HG02970 (cell line): ENCODE measurements around the gene ZNF189.
"Not testable (repeated sequence)": the region's sequence is repeated elsewhere in the genome, so short reads cannot be mapped to it uniquely, and the experiment has no call there.

Experiments used
- ATAC-seq: cut with Tn5 transposase; IDR thresholded peaks from one replicate; pipeline ENCODE4 v1.9.1; 2021; ENCODE audit warnings: mild to moderate bottlenecking, moderate library complexity, moderate number of reproducible peaks; ENCODE audit not compliant: unreplicated experiment, low FRiP score

ZNF189 gene

GRCh38 chr9:101376111-101376848 lies 22.4 kb upstream of the ZNF189 start:
- no peak for ATAC-seq

DNA sequence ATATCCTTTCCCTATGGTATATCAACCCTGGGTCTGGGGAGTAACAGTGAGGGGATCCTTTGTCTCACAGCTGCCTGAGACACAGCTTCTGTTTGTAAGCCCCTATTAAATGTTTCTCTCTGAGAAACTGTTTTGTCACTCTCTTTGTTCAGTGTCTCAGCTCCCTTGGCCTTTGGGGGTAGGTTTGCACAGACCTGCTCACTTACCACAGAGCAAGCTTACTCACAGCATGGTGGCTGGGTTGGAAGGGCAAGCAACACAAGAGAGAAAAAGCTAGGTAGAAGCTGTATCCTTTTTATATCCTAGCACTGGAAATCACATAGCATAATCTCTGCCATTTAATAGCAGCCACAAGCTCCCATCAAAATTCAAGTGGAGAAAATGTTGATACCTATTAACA lies 18.4 kb upstream of the ZNF189 start:
- no peak for ATAC-seq

GRCh38 chr9:101381118-101381517 lies 17.5 kb upstream of the ZNF189 start:
- ATAC-seq, result no peak

DNA sequence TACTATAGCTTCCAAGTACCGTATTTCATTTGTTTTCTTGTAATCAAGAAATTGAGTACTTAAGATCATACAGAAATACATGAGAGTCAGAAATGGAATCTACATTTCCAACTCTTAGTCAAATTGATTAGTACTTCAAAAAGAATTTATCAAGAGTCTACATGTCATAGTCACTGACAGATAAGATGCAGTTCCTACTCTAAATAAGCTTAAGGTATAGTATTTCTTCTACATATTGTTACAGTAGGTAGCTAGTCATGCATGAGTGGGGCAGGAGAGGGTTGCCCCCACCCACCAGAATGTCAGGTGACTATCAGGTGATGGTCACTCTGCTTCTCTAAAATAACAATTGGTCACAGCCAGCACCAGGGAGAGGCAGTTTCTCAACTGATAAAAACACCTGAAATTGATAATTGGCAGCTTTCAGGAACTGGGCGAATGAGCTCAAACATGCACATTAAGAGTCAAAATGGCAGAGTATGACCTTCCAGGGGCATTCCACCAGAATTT lies 16.8 kb upstream of the ZNF189 start:
- no peak for ATAC-seq

GRCh38 chr9:101383361-101383760 lies 15.3 kb upstream of the ZNF189 start:
- ATAC-seq, result no peak

DNA sequence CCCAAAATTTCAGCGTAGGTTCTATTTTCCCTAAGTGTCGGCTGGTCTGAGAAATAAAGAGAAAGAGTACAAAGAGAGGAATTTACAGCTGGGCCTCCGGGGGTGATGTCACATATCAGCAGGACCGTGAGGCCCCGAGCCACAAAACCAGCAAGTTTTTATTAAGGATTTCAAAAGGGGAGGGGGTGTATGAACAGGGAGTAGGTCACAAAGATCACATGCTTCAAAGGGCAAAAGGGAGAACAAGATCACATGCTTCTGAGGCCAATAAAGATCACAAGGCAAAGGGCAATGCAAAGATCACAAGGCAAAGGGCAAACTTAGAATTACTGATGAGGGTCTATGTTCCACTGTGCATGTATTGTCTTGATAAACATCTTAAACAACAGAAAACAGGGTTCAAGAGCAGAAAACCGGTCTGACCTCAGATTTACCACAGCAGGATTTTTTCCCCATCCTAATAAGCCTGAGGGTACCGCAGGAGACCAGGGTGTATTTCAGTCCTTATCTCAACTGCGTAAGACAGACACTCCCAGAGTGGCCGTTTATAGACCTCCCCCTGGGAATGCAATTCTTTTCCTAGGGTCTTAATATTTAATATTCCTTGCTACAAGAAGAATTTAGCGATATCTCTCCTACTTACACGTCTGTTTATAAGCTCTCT lies 13.6 kb upstream of the ZNF189 start, which contains the start of gene BAAT:
TSS of gene BAAT (minus strand) at position 134 of the 664 bp plus-strand sequence. CDS start 13,602 bp downstream, outside the sequence.
- ATAC-seq, result not testable (repeated sequence)

DNA sequence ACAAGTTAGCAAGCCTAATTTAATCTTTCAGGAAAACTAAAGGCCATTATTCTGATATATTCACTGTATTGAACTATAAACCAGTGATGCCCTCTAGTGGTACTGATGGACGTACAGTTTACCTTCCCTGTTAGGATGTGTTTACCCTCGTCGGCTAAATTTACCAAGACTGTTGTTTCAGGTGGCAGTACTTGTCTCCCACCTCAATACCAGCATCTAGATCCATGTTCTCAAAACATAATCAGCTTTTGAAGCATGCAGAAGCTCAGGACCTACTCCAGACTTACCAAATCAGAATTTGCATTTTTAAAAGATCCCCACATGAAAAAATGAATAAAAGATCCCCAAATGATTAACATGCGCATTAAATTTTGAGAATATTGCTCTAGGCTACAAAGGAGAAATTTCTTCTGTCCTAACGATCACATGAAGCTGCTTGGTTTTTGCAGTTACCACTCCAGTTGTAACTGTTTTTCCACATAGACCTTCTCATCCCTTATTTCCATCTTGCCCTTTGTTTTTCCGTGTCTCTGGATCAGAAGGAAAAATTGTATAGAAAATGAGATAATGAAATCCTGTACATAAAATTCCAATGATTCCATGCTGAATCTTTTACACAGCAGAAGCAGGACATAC lies 10.7 kb upstream of the ZNF189 start:
- no peak for ATAC-seq

DNA sequence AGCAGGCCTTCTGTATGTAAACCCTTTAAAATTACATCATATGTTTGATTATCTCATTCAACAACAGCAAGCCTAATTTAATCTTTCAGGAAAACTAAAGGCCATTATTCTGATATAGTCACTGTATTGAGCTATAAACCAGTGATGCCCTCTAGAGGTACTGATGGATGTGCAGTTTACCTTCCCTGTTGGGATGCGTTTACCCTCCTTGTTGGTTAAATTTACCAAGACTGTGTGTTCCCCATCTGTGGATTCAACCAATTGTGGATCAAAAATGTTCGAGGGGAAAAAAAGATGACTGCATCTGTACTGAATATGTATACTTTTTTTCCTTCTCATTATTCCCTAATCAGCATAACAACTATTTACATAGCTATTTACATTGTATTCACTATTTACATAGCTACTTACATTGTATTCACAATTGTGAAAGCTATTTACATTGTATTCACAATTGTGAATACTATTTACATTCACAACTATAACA lies 10.1 kb upstream of the ZNF189 start:
- ATAC-seq, result no peak

DNA sequence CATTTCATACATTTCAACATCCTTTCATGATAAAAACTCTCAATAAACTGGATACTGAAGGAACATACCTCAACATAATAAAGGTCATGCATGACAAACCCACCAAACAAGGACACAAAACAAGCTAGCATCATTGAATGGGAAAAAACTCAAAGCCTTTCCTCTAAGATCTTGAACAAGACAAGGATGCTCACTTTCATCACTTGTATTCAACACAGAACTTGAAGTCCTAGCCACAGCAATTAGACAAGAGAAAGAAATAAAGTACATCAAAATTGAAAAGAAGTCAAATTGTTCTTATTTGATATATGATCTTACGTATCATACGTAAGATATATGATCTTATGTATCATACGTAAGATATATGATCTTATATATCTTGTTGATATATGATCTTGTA lies 5.5 kb upstream of the ZNF189 start:
- no peak for ATAC-seq

DNA sequence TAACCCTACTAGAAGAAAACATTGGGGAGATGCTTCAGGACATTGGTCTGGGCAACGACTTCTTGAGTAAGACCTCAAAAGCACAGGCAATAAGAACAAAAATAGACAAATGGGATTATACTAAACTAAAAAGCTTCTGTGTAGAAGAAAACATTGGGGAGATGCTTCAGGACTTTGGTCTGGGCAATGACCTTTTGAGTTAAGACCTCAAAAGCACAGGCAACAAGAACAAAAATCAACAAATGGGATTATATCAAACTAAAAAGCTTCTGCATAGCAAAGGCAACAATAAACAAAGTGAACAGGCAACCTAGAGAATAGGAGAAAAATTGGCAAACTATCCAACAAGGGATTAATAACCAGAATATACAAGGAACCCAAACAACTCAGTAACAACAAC lies 4.0 kb upstream of the ZNF189 start:
- no peak for ATAC-seq

DNA sequence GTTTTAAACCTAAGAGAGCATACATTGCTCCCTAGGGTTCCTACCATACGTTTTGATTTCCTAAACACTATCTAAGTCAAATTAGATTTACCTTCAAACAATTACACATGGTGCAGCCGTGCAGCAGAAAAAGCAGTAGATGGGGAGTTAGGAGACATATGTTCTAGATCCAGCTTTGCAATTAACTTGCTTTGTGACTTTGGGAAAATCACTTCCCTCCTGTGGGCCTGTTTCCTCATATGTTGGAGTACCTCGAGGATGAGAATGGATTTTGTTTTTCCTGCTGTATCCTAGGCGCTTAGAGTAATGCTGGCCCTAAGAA lies 944 bp upstream of the ZNF189 start:
- ATAC-seq, result no peak

- ATAC-seq, result no peak
Observed at GRCh38 chr9:101398930-101399642, 435 bp downstream of the ZNF189 start.

- ATAC-seq, result no peak
Observed at GRCh38 chr9:101399643-101399970, 956 bp downstream of the ZNF189 start.

GRCh38 chr9:101400120-101400519 lies 1.5 kb downstream of the ZNF189 start:
- ATAC-seq, result no peak

DNA sequence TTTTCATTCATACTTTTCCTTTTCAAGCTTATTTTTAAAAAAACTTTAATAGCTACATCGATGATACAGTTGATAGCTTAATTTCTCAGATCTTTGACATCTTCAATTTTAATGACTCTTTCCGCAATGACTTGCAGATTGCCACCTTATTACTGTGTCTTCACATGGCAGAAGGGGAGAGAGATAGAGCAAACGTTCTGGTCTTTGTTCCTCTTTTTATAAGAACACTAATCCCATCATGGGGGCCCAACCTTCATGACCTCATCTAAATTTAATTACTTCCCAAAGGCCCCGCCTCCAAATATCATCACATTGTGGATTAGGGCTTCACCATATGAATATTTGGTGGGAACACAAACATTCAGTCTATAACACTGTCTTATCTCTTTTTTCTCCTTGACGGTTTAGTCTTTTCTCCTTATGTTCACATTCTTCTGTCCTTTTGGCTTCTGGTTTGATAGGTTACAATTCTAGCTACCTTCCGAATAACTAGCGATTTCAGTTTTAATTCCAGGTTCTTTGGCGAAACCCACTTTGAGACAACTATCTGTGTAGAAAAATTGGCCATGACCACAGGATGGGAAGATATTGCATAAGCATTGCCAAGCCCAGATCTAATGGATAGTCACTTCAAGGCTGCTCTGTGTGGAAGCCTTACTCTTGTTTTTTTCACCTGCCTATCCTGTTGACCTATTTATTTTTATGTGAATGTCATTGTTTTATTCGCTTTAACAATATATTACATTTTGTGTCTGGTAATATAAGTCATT lies 5.0 kb downstream of the ZNF189 start:
- ATAC-seq, result no peak

DNA sequence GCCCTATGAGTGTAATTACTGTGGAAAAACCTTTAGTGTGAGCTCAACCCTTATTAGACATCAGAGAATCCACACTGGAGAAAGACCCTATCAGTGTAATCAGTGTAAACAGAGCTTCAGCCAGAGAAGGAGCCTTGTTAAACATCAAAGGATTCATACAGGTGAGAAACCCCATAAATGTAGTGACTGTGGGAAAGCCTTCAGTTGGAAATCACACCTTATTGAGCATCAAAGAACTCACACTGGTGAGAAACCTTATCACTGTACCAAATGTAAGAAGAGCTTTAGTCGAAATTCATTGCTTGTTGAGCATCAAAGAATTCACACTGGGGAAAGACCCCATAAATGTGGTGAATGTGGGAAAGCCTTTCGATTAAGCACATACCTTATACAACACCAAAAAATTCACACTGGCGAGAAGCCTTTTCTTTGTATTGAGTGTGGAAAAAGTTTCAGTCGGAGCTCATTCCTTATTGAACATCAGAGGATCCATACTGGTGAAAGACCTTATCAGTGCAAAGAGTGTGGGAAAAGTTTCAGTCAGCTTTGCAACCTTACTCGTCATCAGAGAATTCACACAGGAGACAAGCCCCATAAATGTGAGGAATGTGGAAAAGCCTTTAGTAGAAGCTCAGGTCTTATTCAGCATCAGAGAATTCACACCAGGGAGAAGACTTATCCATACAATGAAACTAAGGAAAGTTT lies 9.9 kb downstream of the ZNF189 start:
- ATAC-seq, result no peak

GRCh38 chr9:101409079-101409477 lies 10.4 kb downstream of the ZNF189 start:
- no peak for ATAC-seq

DNA sequence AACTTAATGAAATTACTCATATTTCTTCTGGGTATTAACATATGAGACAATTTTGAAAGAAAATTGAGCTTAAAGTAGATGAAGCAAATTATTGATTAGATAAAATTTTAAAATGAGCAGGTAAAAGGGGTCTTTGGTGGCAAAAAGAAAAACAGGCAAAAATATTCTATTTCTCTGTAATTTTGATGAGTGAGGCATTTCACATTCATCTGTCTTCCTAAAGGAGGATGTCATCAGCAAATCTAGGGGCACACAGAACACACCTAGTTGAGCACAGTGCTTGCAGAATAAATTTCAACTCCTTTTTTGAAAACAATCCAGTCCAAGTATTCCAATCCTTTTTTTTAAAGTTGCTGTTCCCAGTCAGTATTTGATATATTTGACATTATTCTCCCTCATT lies 16.2 kb downstream of the ZNF189 start:
- no peak for ATAC-seq

- no peak for ATAC-seq
Observed at GRCh38 chr9:101415578-101415977, 16.9 kb downstream of the ZNF189 start.

DNA sequence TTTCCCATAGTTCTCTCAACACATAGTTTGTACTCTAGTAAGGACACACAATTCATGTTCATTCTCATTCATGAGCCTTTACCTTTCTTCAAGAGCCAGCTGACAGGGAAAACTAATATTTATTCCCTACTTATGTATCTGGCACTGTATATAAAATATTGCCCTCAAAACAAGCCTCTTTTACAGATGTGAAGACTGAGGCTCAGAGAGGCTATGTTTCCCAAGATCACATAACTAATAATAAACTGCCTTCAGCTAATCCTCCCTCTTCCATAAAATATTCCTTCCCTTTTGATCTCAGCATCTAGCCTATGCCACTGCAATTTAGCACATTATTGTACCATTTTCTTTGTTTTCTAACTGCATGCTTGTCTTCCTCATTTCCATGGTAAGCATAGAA lies 18.7 kb downstream of the ZNF189 start:
- ATAC-seq, result no peak
